ENCODE data around the gene MAGI2. TPM values are rescaled to one million over a fixed set of nuclear protein-coding genes. Genes with fewer than 3 reads are reported as not detected.

MAGI2 gene
- total RNA-seq, 4 donors from 2014 or later = 7.8 to 44.7 (median 21.1) TPM

DNA sequence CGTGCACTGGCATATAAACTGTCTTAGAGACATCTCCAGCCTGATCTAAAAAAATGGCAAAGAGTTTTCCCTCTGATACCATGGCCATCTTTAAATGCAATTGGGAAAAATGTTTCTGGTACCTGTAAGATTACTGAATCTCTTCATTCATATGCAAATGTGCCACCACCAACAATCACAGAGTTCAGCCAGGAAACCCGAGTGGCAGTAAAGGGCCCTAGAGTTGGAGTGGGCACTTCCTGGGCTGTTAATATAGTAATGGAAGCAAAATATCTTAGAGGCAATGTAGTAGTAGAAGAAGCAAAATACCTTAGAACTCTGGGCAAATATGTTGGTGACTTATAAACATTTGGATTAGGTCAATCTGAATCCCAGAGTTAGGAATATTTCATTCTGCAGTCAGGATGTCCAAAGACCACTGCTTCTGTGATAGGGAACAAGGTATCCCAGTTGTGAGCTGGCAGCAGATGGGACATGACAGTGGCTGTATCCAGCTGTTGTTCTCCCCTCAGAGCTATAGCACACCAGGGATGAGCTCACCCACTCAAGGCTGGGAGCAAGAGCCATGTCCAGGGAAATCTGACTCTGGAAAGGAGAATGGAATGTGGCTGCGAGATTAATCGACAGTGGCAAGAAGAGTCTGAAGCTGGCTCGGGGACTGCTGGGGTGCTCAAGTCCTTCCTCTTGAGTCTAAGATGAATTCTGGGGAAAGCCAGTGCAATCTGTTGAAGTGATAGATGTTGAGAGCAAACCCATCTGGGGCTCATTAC is 1322.8 kb downstream of the MAGI2 start:
- Histone ChIP-seq H3K27ac (no peak overlapping the region), H3K9me3 (no peaks in the 10 kb centered on the region), H3K4me1 (no peaks in the 10 kb centered on the region), H3K27me3 (no peaks in the 10 kb centered on the region), H3K4me3 (no peak overlapping the region), H3K36me3 (peaks cover 0 to 23% of the 10 kb centered on the region in 2 donors)
- 58 to 100% methylated on average over 1 to 5 of the region's 5 CpGs for WGBS, 2 donors (ENCODE audit: low coverage in 1 of 2)
- ATAC-seq = no peak
- TF ChIP-seq POLR2A (IDR thresholded peaks at IDR 0.05) = no peak
- TF ChIP-seq, protein P1, sequence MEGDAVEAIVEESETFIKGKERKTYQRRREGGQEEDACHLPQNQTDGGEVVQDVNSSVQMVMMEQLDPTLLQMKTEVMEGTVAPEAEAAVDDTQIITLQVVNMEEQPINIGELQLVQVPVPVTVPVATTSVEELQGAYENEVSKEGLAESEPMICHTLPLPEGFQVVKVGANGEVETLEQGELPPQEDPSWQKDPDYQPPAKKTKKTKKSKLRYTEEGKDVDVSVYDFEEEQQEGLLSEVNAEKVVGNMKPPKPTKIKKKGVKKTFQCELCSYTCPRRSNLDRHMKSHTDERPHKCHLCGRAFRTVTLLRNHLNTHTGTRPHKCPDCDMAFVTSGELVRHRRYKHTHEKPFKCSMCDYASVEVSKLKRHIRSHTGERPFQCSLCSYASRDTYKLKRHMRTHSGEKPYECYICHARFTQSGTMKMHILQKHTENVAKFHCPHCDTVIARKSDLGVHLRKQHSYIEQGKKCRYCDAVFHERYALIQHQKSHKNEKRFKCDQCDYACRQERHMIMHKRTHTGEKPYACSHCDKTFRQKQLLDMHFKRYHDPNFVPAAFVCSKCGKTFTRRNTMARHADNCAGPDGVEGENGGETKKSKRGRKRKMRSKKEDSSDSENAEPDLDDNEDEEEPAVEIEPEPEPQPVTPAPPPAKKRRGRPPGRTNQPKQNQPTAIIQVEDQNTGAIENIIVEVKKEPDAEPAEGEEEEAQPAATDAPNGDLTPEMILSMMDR (IDR thresholded peaks at IDR 0.05) = no peak

DNA sequence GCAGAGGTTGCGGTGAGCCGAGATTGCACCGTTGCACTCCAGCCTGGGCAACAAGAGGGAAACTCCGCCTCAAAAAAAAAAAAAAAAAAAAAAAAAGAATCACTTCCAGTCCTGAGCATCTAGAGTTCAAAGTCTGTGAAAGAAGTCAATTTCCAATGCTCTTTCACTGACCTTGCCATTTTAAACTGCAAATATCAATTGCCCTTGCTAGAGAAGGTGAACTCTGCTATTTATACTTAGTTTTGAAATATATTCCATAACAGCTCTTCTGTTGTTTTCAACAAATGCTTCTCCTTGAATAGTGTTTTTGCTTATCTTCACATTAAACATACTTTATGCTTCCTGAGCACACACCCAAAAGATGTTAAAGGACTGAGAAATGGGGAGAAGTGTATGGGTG is 1323.6 kb downstream of the MAGI2 start:
- H3K9me3 ChIP-seq = no peaks in the 10 kb centered on the region
- no peaks in the 10 kb centered on the region for H3K4me1 ChIP-seq
- TF ChIP-seq EP300 (IDR thresholded peaks at IDR 0.05) = no peak
- no peak for TF ChIP-seq POLR2A (IDR thresholded peaks at IDR 0.05)
- TF ChIP-seq, protein P1 (IDR thresholded peaks at IDR 0.05) = no peak
- TF ChIP-seq POLR2AphosphoS5 (IDR thresholded peaks at IDR 0.05) = no peak
- 50 to 86% methylated on average over 1 to 4 of the region's 4 CpGs for WGBS, 2 donors (ENCODE audit: low coverage in 1 of 2)
- ATAC-seq = no peak
- H3K36me3 ChIP-seq = peaks cover 0 to 23% of the 10 kb centered on the region in 2 donors
- no peak overlapping the region for H3K4me3 ChIP-seq
- no peak overlapping the region for H3K27ac ChIP-seq
- H3K27me3 ChIP-seq = no peaks in the 10 kb centered on the region

DNA sequence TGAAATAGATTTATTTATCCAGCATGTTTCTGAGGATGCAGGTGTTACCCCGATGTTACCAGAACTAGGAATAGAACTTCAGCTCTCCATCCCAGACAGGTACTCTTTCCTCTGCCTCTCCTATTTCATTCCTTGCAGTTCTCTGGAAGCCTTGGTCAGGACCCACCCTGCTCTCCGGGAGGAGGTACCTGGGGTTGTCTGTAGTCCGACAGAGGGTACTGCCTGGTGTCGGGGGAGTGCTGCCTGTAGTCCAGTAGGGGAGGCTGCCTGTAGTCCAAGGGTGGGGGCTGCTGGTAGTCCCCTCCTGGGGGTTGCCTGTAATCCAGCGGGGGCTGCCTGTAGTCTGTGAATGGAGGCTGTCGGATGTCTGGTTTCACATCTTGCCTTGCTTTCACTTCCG is 1326.5 kb downstream of the MAGI2 start:
- peaks cover 0 to 14% of the 10 kb centered on the region in 2 donors for H3K36me3 ChIP-seq
- no peak for ATAC-seq
- H3K4me3 ChIP-seq = no peak overlapping the region
- no peak overlapping the region for H3K27ac ChIP-seq
- no peaks in the 10 kb centered on the region for H3K4me1 ChIP-seq
- H3K27me3 ChIP-seq = no peaks in the 10 kb centered on the region
- no peaks in the 10 kb centered on the region for H3K9me3 ChIP-seq
- 50% methylated on average over 2 of the region's 7 CpGs; no CpG with 5 or more reads in 1 of the 2 donors for WGBS, 2 donors (ENCODE audit: low coverage in 1 of 2)
- TF ChIP-seq, protein P1 (IDR thresholded peaks at IDR 0.05) = no peak

DNA sequence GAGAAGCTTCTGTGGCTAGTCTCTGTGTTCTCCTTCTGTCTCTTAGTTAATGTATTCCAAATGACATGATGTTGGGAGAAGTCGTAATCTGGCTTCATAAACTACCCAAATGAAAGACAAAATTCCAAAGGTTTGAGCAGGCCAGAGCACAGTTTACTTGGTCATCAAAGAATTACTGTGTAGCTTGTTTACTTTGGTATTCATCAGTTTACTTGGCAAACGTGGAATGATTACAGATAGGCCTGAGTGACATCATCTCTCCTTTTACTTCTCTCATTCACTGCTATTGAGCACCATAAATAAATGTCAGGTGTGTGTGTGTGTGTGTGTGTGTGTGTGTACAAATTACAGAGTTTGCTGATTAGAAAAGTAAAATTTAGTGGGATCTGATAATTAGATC is 1327.6 kb downstream of the MAGI2 start:
- Histone ChIP-seq H3K27me3 (no peaks in the 10 kb centered on the region), H3K27ac (no peak overlapping the region), H3K4me1 (no peaks in the 10 kb centered on the region), H3K9me3 (no peaks in the 10 kb centered on the region), H3K4me3 (no peak overlapping the region), H3K36me3 (peaks cover 0 to 8% of the 10 kb centered on the region in 2 donors)
- TF ChIP-seq EP300 (IDR thresholded peaks at IDR 0.05) (no peak), POLR2A (IDR thresholded peaks at IDR 0.05) (no peak), POLR2AphosphoS5 (IDR thresholded peaks at IDR 0.05) (no peak)
- TF ChIP-seq, protein P1 (IDR thresholded peaks at IDR 0.05) = no peak
- no peak for ATAC-seq
- WGBS, 2 donors (ENCODE audit: low coverage in 1 of 2) = 60% methylated on average over 2 of the region's 2 CpGs

DNA sequence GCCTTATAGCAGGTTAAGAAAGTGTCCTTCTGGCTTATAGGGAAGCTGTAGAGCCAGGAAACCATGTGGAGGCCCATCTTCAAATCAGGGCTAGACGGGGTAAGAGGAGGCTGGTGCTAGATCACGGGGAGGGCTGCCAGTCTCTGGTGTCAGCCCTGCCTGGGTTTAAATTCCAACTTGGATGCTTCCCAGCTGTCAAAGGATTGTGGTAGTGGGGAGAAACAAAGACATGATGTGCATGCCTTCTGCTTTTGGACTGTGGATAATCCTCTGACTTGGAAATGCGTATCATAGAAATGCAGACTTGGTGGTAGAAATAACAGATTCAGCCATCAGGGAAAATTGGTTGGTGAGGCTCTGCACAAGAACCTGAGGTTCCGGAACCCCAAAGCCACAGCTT is 1329.3 kb downstream of the MAGI2 start:
- 79% methylated on average over 4 of the region's 4 CpGs; no CpG with 5 or more reads in 1 of the 2 donors for WGBS, 2 donors (ENCODE audit: low coverage in 1 of 2)

More for the DNA sequence above, 1329.3 kb downstream of the MAGI2 start:
- Histone ChIP-seq H3K4me3 (no peak overlapping the region), H3K27ac (no peak overlapping the region), H3K27me3 (no peaks in the 10 kb centered on the region), H3K9me3 (no peaks in the 10 kb centered on the region), H3K4me1 (no peaks in the 10 kb centered on the region), H3K36me3 (peaks cover 0 to 6% of the 10 kb centered on the region in 2 donors)
- no peak for TF ChIP-seq POLR2AphosphoS5 (IDR thresholded peaks at IDR 0.05)
- TF ChIP-seq EP300 (IDR thresholded peaks at IDR 0.05) = no peak
- TF ChIP-seq POLR2A (IDR thresholded peaks at IDR 0.05) = no peak
- TF ChIP-seq, protein P1 (IDR thresholded peaks at IDR 0.05) = no peak
- ATAC-seq = no peak
